C4-2B (cell line): Measurements from ENCODE around the gene CNN1.

ENCODE experiments used
- H3K27ac ChIP-seq: fragments of 450-650 bp; 2 replicates; pipeline ENCODE4 v1.5.1; 2017
- CTCF ChIP-seq: fragments of 450-650 bp; conservative IDR thresholded peaks from 2 replicates; pipeline ENCODE4 v1.5.1; 2017; ENCODE audit warnings: mild to moderate bottlenecking
- ZFX ChIP-seq: fragments of 450-650 bp; IDR thresholded peaks from 2 replicates; pipeline ENCODE4 v1.6.1; 2017

The CNN1 gene

DNA sequence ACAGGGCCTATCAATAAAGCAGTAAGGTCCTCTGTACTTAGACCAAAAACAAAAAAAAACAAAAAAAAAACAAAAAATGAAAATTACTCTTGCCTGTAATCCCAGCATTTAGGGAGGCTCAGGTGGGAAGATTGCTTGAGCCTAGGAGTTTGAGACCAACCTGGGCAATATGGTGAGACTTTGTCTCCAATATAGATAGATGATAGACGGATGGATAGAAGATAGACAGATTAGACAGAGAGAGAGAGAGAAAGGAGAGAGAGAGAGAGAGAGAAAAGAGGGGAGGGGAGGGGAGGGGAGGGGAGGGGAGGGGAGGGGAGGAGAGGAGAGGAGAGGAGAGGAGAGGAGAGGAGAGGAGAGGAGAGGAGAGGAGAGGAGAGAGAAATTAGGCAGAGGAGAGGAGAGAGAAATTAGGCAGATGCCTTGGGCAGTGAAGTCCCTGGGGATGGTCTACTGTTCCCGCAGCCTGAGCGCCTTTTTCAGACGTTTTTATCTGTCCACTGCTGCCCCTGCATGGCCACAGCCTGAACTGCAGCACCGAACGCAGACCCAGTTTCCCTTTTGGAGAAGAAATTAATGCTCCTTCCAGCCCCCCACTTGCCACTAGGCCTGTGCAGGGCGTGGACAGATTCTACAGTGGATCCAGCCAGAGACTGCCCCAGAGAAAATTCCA, 48.8 kb downstream of the CNN1 start:
- H3K27ac ChIP-seq = no peak overlapping the region
- TF ChIP-seq ZFX (no peak), CTCF (peak; percentile 82)

- no peak overlapping the region for H3K27ac ChIP-seq
- peak; percentile 63 for TF ChIP-seq CTCF
- TF ChIP-seq ZFX = no peak
Measured at GRCh38 chr19:11587975-11588631, 49.5 kb downstream of the CNN1 start.

DNA sequence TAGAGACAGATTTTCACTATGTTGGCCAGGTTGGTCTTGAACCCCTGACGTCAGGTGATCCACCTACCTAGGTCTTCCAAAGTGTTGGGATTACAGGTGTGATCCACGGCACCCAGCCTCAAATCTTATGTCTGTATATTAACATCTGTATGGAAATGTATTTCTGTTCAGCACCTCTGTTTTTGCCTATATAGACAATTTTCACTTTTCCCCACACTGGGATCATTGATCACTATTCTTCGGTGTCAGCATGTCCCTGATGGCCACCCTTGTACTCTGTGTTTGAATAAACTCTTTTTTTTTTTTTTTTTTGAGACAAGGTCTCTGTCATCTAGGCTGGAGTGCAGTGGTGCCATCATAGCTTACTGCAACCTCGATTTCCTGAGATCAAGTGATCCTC, 55.4 kb downstream of the CNN1 start:
- no peak overlapping the region for H3K27ac ChIP-seq
- TF ChIP-seq ZFX (no peak), CTCF (no peak)

- H3K27ac ChIP-seq = peak overlapping the region; percentile 99; the same call in 1 of the 2 replicates
Measured at GRCh38 chr19:11596156-11596555, 57.5 kb downstream of the CNN1 start.

DNA sequence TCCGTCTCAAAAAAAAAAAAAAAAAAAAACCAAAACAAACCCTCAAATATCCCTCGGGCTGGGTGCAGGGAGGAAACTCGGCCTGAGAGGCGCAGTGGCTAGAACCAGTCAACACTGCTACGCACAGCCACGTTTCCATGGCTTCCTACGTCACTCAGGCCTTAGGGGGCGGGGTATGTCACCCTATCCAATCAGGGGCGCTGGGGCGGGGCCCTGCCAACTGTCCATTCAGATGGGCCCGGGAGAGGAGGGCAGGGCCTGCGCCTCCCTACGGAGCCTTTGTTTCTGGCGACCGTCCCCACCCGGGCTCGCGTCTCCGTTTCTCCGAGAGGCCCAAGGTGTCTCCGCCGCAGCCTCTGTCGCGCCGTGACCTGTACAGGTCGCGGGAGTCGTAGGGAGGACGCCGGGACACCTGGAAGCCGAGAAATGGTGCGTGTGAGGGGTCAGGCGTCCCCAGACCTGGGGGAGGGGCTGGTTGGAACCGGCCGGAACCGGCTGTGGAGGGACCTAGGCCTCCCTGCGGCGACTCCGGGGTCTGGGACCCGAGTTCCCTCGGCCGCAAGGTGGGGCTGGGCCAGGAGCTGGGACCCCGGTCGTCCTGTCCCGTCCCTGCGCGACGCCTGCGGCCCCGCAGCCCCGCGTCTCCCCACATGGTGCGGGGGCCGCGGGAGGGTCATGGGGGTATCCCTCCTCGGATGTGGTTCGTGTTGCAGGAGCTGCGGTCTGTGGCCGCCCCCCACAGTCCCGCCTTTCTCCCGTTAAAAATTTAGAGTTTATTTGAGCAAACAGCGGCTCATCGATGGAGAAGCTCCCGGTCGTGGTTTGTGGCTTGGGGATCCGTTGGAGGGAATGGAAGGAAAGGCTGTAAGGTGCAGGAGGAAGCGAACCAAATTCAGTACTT, 58.8 kb downstream of the CNN1 start, which contains the start of gene ZNF627:
ZNF627 (plus strand) TSS at position 282 of the 901 bp plus-strand sequence; CDS start at position 427, 145 bp downstream.
- H3K27ac ChIP-seq = peak within 1 kb of the TSS; percentile 99
- peak; percentile 92 for TF ChIP-seq ZFX
- no peak; the same call in 1 of the 2 replicates for TF ChIP-seq CTCF

More at GRCh38 chr19:11596156-11596555, 57.5 kb downstream of the CNN1 start:
- no peak for TF ChIP-seq ZFX
- TF ChIP-seq CTCF = no peak

GRCh38 chr19:11598103-11598483, 59.4 kb downstream of the CNN1 start:
- H3K27ac ChIP-seq = peak overlapping the region; percentile 99
- TF ChIP-seq CTCF = no peak
- TF ChIP-seq ZFX = no peak
